GM23248 (cell line): Measurements from ENCODE around the gene CTNNA2.

Experiments used
- EZH2 ChIP-seq: fragments of 200-600 bp; sonication (generic); IDR thresholded peaks from 2 replicates; pipeline ENCODE4 v1.6.1; 2018; ENCODE audit warnings: antibody characterized with exemption, mild to moderate bottlenecking; ENCODE audit not compliant: insufficient read depth, poor library complexity, severe bottlenecking
- EZH2phosphoT487 ChIP-seq: fragments of 200-600 bp; sonication (generic); IDR thresholded peaks from 2 replicates; pipeline ENCODE4 v1.6.1; 2018; ENCODE audit warnings: antibody characterized with exemption, moderate library complexity, mild to moderate bottlenecking, low read depth; ENCODE audit not compliant: insufficient read depth

- TF ChIP-seq EZH2 (no peak), EZH2phosphoT487 (no peak)
These were observed 680.7 kb downstream of the CTNNA2 start for GRCh38 chr2:80193566-80193965.
